K562 (cell line): ENCODE results near the gene LMAN2. TPM values are rescaled to one million over a fixed set of nuclear protein-coding genes. Genes with fewer than 3 reads are reported as not detected.

Source experiments
- BRF1 ChIP-seq: IDR thresholded peaks from 3 replicates; pipeline ENCODE4 v1.6.1; 2011; ENCODE audit warnings: borderline replicate concordance, mild to moderate bottlenecking; ENCODE audit not compliant: insufficient read length; ENCODE audit errors: extremely low read depth
- C11orf30 ChIP-seq: fragments of 450-650 bp; IDR thresholded peaks from 2 replicates; pipeline ENCODE4 v1.6.1; 2016; ENCODE audit warnings: low read depth, mild to moderate bottlenecking
- CBX8 ChIP-seq: fragments of 200-600 bp; sonication (generic); IDR thresholded peaks from 2 replicates; pipeline ENCODE4 v1.6.1; 2012; ENCODE audit warnings: borderline replicate concordance, mixed run types, low read depth, mild to moderate bottlenecking, moderate library complexity, mixed read lengths, low read length, control low read depth, inconsistent platforms; ENCODE audit not compliant: poor library complexity, severe bottlenecking; ENCODE audit errors: extremely low read depth
- ELF2 ChIP-seq: fragments of 250-450 bp; sonication (Bioruptor Pico); IDR thresholded peaks from 2 replicates; pipeline ENCODE4 v1.5.0; 2021; ENCODE audit warnings: mild to moderate bottlenecking
- ETV1 ChIP-seq: fragments of 450-650 bp; conservative IDR thresholded peaks from 2 replicates; pipeline ENCODE4 v1.6.1; 2016; ENCODE audit warnings: missing genetic modification characterization, control low read depth, low read depth, missing compliant biosample characterization
- FOXK2 ChIP-seq, 2 experiments: fragments of 450-650 bp; IDR thresholded peaks in 1 of 2; conservative IDR thresholded peaks in 1 of 2; 2 replicates each; pipeline ENCODE4 v1.6.1; 2016; ENCODE audit warnings: low read depth in 2 of 2, mild to moderate bottlenecking in 1 of 2
- HDAC6 ChIP-seq: IDR thresholded peaks from 2 replicates; pipeline ENCODE4 v1.6.1; 2012; ENCODE audit warnings: low read depth, mild to moderate bottlenecking, control low read depth, inconsistent platforms, low read length, moderate library complexity
- ILF3 ChIP-seq: fragments of 450-650 bp; IDR thresholded peaks from 2 replicates; pipeline ENCODE4 v1.6.1; 2018; ENCODE audit warnings: antibody characterized with exemption, mild to moderate bottlenecking, moderate library complexity, borderline replicate concordance
- MTA3 ChIP-seq: fragments of 450-650 bp; formaldehyde crosslinking; IDR thresholded peaks from 2 replicates; pipeline ENCODE4 v1.6.1; 2017; ENCODE audit warnings: mild to moderate bottlenecking, borderline replicate concordance
- NR2C1 ChIP-seq, 2 experiments: fragments of 450-650 bp; IDR thresholded peaks; 2 replicates each; pipeline ENCODE4 v1.6.1; 2017; ENCODE audit warnings: mild to moderate bottlenecking in 2 of 2, antibody characterized with exemption in 1 of 2, inconsistent platforms in 1 of 2, missing compliant biosample characterization in 1 of 2, missing genetic modification characterization in 1 of 2
- PHB2 ChIP-seq: fragments of 450-650 bp; IDR thresholded peaks from 2 replicates; pipeline ENCODE4 v1.6.1; 2017; ENCODE audit warnings: low read depth
- ZC3H11A ChIP-seq: IDR thresholded peaks from 2 replicates; pipeline ENCODE4 v1.6.1; 2012; ENCODE audit warnings: low read depth, low read length, improper control_type of control experiment
- ZEB2 ChIP-seq: fragments of 450-650 bp; IDR thresholded peaks from 2 replicates; pipeline ENCODE4 v1.6.1; 2016
- ZNF175 ChIP-seq: fragments of 200-800 bp; sonication (Bioruptor generic); IDR thresholded peaks from 2 replicates; pipeline ENCODE4 v1.6.1; 2016; ENCODE audit warnings: low read depth, mild to moderate bottlenecking, missing genetic modification characterization, missing compliant biosample characterization
- ZNF354B ChIP-seq: fragments of 250-450 bp; sonication (Bioruptor Pico); IDR thresholded peaks from 2 replicates; pipeline ENCODE4 v1.4.0; 2020
- ZNF384 ChIP-seq: IDR thresholded peaks from 2 replicates; pipeline ENCODE4 v1.6.1; 2012; ENCODE audit warnings: low read depth, low read length, improper control_type of control experiment
- ZNF668 ChIP-seq: fragments of 250-450 bp; sonication (Bioruptor Pico); IDR thresholded peaks from 2 replicates; pipeline ENCODE4 v1.8.0; 2022; ENCODE audit warnings: mild to moderate bottlenecking, inconsistent platforms
- ZNF695 ChIP-seq: fragments of 450-650 bp; formaldehyde crosslinking; IDR thresholded peaks from 2 replicates; pipeline ENCODE4 v1.4.0; 2020; ENCODE audit warnings: mild to moderate bottlenecking, moderate library complexity
- ZZZ3 ChIP-seq: fragments of 450-650 bp; IDR thresholded peaks from 2 replicates; pipeline ENCODE4 v1.6.1; 2016; ENCODE audit warnings: antibody characterized with exemption, mild to moderate bottlenecking, moderate library complexity
- polyA plus RNA-seq, 8 experiments: library from polyadenylated mRNA; depleted of rRNA in 4 of 8; stranded (reverse) in 5 of 8; unstranded in 3 of 8; fragments of >200 nt; fragmentation: Nextera tagmentation in 2 of 8; fragmentation: Illumina TruSeq in 1 of 8; extraction: Ambion mirVana in 2 of 8; extraction: Trizol in 1 of 8; gene quantifications; 2 replicates each; pipeline versions ENCODE4 v1.2.1 to v1.2.3, GENCODE V29; 2011 to 2014; ENCODE audit warnings: inconsistent platforms in 1 of 8, missing spikeins in 1 of 8
- total RNA-seq, 7 experiments: library from RNA; depleted of rRNA in 6 of 7; stranded (reverse); fragments of >200 nt in 6 of 7; fragmentation: Illumina TruSeq in 2 of 7; extraction: Trizol in 2 of 7; gene quantifications; 2 replicates each; pipeline versions ENCODE4 v1.2.1 to v1.2.3, GENCODE V29; 2011 to 2021; ENCODE audit warnings: low replicate concordance in 1 of 7
- TF ChIP-seq, protein P1 (sequence below): fragments of 150-350 bp; conservative IDR thresholded peaks from 2 replicates; pipeline ENCODE4 v1.6.1; 2014; ENCODE audit warnings: low read length
- TF ChIP-seq, protein P2 (sequence below): fragments of 250-450 bp; sonication (Bioruptor Pico); IDR thresholded peaks from 2 replicates; pipeline ENCODE4 v1.6.1; 2021; ENCODE audit warnings: mild to moderate bottlenecking
- TF ChIP-seq, protein P3 (sequence below), 2 experiments: fragments of 450-650 bp; conservative IDR thresholded peaks; 2 replicates each; pipeline ENCODE4 v1.6.1; 2017; ENCODE audit warnings: mild to moderate bottlenecking in 2 of 2, moderate library complexity in 2 of 2
- TF ChIP-seq, protein P4 (sequence below): fragments of 250-450 bp; sonication (Bioruptor Pico); IDR thresholded peaks from 2 replicates; pipeline ENCODE4 v1.8.0; 2022; ENCODE audit warnings: moderate library complexity, mild to moderate bottlenecking, inconsistent platforms

Gene LMAN2
- total and polyA plus RNA-seq, 9 of the 15 experiments (the other 6 are each of a cell fraction or from before 2014, with no cell fraction given) = 2.7 to 254 (median 136) TPM

DNA sequence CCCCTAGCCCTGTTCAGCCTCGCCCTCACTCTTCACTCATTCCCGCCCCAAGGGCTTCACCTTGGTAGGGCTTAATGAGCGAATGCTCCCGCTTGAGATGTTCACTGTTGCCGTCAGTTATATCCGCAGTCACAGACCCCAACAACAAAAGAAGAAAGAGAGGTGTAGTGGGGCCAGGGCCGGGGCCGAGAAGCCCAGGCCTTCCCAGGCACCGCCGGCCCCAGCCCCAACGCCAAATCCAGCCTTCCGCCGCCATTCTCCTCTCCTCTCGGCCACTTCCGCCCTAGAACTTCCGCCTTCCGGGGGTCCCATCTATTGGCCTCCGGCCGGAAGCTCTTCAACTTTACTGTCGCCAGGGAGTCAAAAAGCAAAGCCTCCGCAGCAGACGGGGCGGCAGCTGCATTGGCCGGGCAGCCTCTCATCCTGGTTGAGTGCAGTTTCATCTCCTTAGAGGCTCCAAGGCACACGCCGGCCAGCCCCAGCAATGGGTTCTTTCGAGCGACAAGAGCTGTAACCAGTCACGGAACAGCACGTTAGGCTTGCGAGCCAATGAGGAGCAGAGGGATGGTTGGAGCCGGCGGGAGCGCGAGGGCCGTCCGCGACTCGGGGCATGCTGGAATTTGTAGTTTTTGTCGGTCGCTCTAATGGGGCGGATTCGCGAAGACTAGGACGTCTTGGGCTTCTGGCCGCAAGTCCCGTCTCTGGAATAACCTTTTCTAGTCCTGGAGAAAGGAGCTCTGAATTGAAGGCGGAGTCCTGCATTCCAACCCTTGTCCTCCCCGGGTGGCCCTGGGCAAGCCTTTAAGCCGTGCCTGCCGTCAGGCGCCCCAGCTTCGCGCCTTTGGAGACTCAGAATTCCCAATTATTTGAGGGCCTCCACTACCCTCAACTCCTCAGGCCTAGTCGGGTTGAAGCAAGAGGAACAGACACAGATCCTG, at the start of gene LMAN2 (continued):
- TF ChIP-seq ETV1 (tag) = peak; percentile 89
- no peak for TF ChIP-seq ZZZ3
- no peak for TF ChIP-seq ZNF668 (CRISPR knock-in tag)
- peak; percentile 43; the same call in 1 of the 2 replicates for TF ChIP-seq ZNF695 (CRISPR knock-in tag)
- TF ChIP-seq PHB2 = no peak
- TF ChIP-seq ZC3H11A = no peak
- no peak for TF ChIP-seq ZNF354B (CRISPR knock-in tag)
- TF ChIP-seq MTA3 = peak; percentile 81; the same call in 1 of the 2 replicates
- TF ChIP-seq, protein P1, sequence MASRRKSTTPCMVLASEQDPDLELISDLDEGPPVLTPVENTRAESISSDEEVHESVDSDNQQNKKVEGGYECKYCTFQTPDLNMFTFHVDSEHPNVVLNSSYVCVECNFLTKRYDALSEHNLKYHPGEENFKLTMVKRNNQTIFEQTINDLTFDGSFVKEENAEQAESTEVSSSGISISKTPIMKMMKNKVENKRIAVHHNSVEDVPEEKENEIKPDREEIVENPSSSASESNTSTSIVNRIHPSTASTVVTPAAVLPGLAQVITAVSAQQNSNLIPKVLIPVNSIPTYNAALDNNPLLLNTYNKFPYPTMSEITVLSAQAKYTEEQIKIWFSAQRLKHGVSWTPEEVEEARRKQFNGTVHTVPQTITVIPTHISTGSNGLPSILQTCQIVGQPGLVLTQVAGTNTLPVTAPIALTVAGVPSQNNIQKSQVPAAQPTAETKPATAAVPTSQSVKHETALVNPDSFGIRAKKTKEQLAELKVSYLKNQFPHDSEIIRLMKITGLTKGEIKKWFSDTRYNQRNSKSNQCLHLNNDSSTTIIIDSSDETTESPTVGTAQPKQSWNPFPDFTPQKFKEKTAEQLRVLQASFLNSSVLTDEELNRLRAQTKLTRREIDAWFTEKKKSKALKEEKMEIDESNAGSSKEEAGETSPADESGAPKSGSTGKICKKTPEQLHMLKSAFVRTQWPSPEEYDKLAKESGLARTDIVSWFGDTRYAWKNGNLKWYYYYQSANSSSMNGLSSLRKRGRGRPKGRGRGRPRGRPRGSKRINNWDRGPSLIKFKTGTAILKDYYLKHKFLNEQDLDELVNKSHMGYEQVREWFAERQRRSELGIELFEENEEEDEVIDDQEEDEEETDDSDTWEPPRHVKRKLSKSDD = no peak
- TF ChIP-seq BRF1 = no peak
- peak; percentile 98 for TF ChIP-seq ZEB2
- no peak for TF ChIP-seq ILF3
- TF ChIP-seq CBX8 = no peak
- no peak for TF ChIP-seq HDAC6
- TF ChIP-seq, protein P2, sequence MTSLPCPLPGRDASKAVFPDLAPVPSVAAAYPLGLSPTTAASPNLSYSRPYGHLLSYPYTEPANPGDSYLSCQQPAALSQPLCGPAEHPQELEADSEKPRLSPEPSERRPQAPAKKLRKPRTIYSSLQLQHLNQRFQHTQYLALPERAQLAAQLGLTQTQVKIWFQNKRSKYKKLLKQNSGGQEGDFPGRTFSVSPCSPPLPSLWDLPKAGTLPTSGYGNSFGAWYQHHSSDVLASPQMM (CRISPR knock-in tag) = no peak
- TF ChIP-seq, protein P3, sequence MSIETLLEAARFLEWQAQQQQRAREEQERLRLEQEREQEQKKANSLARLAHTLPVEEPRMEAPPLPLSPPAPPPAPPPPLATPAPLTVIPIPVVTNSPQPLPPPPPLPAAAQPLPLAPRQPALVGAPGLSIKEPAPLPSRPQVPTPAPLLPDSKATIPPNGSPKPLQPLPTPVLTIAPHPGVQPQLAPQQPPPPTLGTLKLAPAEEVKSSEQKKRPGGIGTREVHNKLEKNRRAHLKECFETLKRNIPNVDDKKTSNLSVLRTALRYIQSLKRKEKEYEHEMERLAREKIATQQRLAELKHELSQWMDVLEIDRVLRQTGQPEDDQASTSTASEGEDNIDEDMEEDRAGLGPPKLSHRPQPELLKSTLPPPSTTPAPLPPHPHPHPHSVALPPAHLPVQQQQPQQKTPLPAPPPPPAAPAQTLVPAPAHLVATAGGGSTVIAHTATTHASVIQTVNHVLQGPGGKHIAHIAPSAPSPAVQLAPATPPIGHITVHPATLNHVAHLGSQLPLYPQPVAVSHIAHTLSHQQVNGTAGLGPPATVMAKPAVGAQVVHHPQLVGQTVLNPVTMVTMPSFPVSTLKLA (conservative IDR thresholded peaks at IDR 0.05) = peak; percentile 87 to 93
- TF ChIP-seq FOXK2 (conservative IDR thresholded peaks at IDR 0.05 in 1 of 2, IDR thresholded peaks at IDR 0.05 in 1 of 2; ENCODE audit: low read depth in 2 of 2) = peak; percentile 72 to 77
- no peak for TF ChIP-seq ZNF384
- TF ChIP-seq NR2C1 (IDR thresholded peaks at IDR 0.05) = peak; percentile 78
- peak; percentile 56 for TF ChIP-seq NR2C1 (tag; IDR thresholded peaks at IDR 0.05)
- peak; percentile 100 for TF ChIP-seq C11orf30
- TF ChIP-seq ELF2 (CRISPR knock-in tag) = peak; percentile 100
- TF ChIP-seq, protein P4, sequence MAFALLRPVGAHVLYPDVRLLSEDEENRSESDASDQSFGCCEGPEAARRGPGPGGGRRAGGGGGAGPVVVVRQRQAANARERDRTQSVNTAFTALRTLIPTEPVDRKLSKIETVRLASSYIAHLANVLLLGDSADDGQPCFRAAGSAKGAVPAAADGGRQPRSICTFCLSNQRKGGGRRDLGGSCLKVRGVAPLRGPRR (CRISPR knock-in tag) = no peak
- TF ChIP-seq ZNF175 = no peak
